SK-MEL-5 (cell line): ENCODE data around the gene FBXL19. TPM values are rescaled to one million over a fixed set of nuclear protein-coding genes. Genes with fewer than 3 reads are reported as not detected.

Source experiments
- DNase-seq: peaks from one replicate; pipeline ENCODE4 v3.0.0-alpha.2; 2016; ENCODE audit warnings: low read depth, low spot score
- in situ Hi-C: cut with HindIII; loops from 2 replicates; pipeline ENCODE4 v1.10.0; 2016; ENCODE audit warnings: low sequenced_read_pairs, high pct_unique_total_duplicates, low pct_unique_long_range_greater_than_20kb
- total RNA-seq: library from RNA; depleted of rRNA; stranded (reverse); fragments of >200 nt; shearing (Covaris generic); gene quantifications from 2 replicates; pipeline ENCODE4 v1.2.3, GENCODE V29; 2014

Gene FBXL19
- total RNA-seq, 1 experiment from 2014 or later = 20.8 TPM

DNA sequence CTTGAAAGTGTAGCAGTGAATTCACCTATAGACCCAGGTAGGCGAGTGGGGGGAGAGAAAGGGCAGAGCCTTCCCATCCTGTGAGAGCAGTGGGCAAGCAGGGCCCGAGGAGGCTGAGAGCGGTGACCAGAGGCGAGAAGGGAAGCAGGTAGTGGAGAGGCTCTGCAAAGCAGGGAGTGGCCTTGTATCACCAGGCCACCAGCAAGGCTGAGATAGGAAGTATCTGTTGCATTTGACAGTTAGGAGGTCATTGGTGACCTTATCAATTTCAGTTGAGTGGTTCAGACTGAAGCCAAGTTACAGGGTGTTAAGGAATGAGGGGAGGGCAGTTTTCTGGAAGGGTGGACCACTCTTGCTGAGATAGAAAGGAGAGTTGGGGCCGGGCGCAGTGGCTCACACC is 51.0 kb downstream of the FBXL19 start:
- no peak for DNase-seq
- in situ Hi-C loops = no loop called here

DNA sequence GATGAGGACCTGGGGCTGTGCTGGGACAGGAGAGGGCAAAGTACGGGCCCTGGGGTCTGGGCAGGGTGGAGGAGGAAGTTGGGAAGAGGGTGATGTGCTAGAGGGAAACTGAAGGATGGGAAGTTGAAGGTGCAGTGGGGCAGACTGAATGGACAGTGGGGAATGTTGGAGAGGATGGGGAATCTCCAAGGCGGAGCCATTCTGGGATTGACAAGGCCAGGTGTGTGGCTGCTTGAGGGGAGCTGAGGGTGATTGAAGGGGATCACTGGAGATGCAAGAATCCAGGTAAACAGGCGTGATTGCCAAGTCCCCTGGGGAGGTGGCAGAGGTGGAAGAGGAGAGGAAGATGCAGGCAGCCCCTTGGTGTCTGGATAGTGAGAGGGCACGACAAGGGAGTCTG is 53.1 kb downstream of the FBXL19 start:
- DNase-seq = no peak
- in situ Hi-C loops = no loop called here

DNA sequence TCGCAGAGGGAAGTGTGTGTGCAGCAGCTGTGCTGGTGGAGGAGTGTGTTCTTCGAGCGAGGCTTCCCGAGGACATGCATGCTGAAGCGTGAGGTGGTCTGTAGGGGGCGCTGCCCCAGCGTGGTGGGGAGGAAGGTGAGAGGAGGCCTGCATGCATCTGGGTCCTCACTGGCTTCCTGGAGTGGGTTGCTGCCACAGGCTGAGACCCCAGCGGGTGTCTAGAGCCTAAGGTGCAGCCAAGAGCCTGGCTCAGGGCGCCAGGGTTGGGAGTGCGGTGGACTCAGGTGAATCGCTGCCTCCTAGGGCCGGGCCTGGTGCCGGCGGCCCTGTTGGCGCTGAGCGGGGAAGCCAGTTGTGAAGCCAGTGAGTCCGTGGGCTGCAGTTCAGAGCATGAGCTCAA is 54.1 kb downstream of the FBXL19 start:
- DNase-seq = peak; percentile 26
- in situ Hi-C loops = no loop called here

DNA sequence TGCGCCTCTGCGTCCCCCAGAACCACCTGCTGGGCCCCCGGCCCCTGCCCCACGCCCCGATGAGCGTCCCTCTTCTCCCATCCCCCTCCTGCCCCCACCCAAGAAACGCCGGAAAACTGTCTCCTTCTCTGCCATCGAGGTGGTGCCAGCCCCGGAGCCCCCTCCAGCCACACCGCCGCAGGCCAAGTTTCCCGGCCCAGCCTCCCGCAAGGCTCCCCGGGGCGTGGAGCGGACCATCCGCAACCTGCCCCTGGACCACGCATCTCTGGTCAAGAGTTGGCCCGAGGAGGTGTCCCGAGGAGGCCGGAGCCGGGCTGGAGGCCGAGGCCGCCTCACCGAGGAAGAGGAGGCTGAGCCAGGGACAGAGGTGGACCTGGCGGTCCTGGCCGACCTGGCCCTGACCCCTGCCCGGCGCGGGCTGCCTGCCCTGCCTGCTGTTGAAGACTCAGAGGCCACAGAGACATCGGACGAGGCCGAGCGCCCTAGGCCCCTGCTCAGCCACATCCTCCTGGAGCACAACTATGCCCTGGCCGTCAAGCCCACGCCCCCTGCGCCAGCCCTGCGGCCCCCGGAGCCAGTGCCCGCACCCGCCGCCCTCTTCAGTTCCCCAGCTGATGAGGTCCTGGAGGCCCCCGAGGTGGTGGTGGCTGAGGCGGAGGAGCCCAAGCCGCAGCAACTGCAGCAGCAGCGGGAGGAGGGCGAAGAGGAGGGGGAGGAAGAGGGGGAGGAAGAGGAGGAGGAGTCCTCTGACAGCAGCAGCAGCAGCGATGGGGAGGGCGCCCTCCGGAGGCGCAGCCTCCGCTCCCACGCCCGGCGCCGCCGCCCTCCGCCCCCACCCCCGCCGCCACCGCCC is 56.0 kb downstream of the FBXL19 start:
- DNase-seq = no peak
- in situ Hi-C loops = no loop called here

DNA sequence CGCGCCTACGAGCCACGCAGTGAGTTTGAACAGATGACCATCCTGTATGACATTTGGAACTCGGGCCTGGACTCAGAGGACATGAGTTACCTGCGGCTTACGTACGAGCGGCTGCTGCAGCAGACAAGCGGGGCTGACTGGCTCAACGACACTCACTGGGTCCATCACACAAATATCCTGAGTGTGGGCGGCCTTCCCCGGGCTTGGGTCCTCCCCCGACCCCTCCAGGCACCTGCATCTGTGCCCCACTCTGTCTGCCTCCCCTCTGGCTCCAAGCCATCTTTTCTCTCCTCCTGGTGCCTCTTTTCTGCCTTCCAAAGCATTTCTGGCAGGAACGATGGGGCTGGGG is 56.6 kb downstream of the FBXL19 start:
- DNase-seq = no peak

DNA sequence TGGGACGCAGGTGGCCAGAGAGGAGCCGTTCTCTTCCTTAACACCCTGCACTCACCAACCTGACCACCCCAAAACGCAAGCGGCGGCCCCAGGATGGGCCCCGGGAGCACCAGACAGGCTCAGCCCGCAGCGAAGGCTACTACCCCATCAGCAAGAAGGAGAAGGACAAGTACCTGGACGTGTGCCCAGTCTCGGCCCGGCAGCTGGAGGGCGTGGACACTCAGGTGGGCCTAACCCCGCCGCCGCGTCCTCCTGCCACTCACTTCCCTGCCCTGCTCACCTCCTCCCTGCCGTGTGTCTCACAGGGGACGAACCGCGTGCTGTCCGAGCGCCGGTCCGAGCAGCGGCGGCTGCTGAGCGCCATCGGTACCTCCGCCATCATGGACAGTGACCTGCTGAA is 57.1 kb downstream of the FBXL19 start:
- in situ Hi-C loops = no loop called here

More for the DNA sequence above, 56.6 kb downstream of the FBXL19 start:
- in situ Hi-C loops = no loop called here

DNA sequence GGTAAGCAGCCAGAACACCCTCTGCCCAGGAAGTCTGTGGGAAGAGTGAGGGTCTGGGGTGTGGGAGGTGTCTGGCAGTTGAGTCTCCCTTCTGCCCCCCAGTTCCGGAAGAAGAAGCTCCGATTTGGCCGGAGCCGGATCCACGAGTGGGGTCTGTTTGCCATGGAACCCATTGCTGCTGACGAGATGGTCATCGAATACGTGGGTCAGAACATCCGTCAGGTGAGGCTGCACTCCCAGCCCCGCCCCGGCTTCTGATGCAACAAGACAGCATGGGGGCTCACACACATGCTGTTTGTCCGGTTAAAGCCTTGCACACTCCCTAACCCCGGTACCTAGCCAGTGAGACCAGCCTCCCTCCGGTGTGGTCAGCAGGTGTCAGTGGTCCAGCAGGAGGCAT is 57.6 kb downstream of the FBXL19 start:
- no peak for DNase-seq
- in situ Hi-C loops = no loop called here

More for the DNA sequence above, 57.1 kb downstream of the FBXL19 start:
- no peak for DNase-seq

DNA sequence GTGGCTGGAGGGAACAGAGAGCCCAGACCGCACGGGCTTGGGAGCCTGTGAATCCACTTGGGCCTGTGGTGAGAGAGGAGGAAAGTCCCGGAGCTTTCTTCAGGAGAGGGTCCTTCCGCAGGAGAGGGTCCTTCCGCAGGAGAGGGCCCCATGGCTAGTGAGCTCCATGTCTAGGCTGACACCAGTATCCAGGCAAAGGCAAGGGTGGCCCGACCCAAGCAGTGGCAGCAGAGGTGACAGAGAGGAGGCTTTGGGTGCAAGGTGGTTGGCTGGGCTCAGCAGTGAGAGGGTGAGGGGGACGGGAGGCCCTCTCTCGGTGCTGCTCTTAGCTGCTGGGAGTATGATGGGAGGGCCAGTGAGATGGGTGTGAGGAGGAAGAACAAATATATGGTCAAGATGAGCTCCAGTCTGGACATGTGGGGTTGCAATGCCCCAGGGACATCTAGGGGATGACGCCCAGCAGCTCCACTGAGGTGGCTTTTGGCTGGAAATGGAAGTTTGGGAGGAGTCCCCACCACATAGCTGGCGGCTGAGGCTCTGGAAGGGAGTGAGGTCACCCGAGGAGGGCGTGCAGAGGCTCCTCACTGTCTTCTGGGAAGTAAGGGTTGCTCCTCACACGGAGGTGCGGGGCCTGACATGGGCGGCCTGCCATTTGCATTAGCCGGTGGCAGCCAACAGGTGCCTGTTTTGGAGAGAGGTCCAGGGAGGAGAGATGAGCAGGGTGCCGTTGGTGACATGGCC is 59.3 kb downstream of the FBXL19 start:
- in situ Hi-C loops = no loop called here
- no peak for DNase-seq

DNA sequence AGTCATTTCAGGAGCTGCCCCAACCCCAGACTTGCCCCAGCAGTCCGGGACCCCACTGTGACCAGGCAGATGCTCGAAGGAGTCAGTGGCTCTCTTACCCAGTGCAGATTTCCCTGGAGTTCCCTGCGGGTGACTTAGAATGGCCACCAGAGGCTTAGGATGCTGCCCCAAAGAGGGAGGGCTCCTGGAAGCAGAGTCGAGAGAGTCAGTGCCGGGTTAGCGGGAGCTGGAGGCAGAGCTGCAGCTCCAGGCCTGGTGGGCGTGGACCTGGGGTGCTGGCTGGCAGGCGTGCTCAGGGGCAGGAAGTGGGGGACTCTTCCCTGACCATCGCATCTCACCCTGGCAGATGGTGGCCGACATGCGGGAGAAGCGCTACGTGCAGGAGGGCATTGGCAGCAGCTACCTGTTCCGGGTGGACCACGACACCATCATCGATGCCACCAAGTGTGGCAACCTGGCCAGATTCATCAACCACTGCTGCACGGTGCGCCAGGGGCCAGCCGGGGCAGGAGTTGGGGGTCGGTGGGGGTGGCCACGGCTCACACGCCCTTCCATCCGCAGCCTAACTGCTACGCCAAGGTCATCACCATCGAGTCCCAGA is 60.0 kb downstream of the FBXL19 start:
- in situ Hi-C loops = no loop called here
- no peak for DNase-seq

DNA sequence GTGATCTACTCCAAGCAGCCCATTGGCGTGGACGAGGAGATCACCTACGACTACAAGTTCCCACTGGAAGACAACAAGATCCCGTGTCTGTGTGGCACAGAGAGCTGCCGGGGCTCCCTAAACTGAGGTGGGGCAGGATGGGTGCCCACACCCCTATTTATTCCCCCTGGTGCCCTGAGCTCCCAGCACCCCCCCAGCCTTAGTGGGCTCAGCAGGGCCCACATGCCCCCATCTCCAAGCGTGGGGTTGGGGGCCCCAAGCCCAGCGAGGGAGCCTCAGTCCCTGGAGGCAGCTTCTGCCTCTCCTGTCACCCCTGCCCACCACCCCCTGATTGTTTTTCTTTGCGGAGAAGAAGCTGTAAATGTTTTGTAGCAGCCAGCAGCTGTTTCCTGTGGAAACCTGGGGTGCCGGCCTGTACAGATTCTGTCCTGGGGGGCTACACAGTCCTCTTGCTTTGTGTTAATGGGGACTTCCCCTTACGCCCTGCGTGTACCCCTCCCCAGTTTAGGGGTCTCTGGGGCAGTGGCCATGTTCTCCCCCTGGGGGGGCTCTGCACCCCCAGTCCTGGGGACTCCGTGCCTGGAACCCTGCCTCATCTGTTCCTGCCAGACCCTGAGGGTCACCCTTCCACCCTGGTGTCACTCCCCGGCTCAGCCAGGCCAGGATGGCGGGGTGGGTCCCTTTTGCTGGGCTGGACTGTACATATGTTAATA is 60.7 kb downstream of the FBXL19 start:
- in situ Hi-C loops = no loop called here
- DNase-seq = no peak

DNA sequence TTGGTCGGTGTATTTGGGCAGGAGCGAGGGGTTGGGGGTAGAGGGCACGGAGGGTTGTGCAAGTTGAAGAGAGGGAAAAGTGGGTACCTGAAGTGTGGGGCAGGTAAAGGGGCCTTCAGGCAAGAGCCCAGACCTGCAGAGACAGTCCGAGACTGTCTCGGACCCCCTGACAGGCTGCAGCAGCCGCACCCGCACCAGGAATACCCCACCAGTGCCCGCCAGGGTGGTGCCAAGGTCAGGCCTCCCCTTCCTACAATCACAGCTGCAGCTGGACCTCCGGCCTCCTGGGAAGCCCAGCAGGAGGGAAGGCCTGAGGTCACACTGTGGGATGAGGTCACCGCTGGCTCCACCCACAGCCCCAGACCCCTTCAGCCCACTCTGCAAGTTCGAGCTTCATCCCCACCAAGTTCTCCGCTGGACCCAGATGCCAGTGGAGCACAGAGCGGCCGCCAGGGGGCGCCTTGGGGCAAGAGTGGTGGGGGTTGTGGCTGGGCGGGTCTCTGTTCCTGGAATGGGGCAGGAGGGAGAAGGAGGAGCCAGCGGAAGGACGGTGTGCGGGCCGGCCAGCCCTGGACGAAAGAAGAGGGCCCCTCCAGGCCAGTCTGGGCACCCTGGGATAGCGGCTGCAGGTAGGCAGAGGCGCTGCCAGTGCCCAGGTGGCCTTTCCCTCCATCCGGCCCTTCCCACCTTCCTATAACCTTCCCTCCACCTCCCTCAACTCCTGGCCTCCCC is 61.5 kb downstream of the FBXL19 start, which contains the start of gene HSD3B7:
Gene HSD3B7, plus strand, starts transcription at position 539 of the 732 bp plus-strand sequence. CDS start 452 bp downstream, outside the sequence.
- peak; percentile 79 for DNase-seq
- in situ Hi-C loops = no loop called here

DNA sequence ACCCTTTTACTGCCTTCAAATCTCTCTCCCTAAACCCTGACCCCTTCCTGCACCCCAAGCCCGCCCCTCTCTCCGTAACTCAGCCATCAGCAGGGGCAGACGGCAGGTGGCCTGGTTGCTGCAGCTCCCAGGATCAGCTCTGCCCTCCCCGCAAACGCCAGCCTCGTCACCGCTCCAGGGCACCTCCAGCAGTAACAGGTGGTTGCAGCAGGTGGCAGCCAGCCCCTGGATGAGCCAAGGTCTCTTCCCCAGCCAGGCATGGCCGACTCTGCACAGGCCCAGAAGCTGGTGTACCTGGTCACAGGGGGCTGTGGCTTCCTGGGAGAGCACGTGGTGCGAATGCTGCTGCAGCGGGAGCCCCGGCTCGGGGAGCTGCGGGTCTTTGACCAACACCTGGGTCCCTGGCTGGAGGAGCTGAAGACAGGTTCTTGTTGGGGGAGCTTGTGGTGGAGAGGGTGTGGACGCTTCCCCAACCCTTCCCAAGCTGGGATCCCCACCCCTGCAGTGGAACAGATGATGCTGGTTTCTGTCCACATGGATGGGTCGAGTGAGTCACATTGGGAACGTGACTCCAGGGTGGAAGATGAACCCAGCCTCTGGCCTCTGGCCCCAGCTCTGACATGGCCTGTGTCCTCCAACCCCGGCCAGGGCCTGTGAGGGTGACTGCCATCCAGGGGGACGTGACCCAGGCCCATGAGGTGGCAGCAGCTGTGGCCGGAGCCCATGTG is 62.2 kb downstream of the FBXL19 start:
- DNase-seq = peak; percentile 8
- in situ Hi-C loops = no loop called here

DNA sequence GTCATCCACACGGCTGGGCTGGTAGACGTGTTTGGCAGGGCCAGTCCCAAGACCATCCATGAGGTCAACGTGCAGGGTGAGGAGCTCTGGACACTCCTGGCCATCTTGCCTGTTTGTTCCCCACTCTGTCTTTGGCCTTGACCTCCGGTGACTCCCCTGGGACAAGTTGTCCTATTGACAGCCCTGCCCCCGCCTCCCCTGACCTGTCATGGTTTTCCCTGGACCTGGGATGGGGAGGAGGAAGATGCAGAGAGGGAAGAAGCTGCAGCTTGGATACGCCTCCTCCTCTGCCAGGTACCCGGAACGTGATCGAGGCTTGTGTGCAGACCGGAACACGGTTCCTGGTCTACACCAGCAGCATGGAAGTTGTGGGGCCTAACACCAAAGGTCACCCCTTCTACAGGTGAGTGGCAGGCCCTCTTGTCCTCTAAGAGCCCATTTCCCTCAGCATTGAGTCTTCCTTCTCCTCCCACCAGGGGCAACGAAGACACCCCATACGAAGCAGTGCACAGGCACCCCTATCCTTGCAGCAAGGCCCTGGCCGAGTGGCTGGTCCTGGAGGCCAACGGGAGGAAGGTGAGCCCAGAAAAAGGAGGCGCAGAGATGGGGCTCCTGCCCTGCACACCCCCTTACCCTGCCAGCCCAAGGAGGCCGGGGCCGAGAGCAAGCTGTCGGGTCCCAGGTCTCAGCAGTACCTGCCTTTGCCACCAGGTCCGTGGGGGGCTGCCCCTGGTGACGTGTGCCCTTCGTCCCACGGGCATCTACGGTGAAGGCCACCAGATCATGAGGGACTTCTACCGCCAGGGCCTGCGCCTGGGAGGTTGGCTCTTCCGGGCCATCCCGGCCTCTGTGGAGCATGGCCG is 63.0 kb downstream of the FBXL19 start:
- in situ Hi-C loops = no loop called here
- no peak for DNase-seq

DNA sequence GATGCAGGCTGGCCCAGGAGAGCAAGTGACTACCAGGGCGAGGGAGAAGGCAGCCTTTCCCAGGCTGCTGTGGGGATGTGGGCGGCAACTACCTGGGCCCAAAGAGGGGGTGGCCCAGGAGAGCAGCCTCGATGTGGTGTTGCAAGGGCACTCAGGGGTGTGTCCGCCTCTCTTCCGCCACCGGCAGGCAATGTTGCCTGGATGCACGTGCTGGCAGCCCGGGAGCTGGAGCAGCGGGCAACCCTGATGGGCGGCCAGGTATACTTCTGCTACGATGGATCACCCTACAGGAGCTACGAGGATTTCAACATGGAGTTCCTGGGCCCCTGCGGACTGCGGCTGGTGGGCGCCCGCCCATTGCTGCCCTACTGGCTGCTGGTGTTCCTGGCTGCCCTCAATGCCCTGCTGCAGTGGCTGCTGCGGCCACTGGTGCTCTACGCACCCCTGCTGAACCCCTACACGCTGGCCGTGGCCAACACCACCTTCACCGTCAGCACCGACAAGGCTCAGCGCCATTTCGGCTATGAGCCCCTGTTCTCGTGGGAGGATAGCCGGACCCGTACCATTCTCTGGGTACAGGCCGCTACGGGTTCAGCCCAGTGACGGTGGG is 64.3 kb downstream of the FBXL19 start:
- no peak for DNase-seq
- in situ Hi-C loops = no loop called here

DNA sequence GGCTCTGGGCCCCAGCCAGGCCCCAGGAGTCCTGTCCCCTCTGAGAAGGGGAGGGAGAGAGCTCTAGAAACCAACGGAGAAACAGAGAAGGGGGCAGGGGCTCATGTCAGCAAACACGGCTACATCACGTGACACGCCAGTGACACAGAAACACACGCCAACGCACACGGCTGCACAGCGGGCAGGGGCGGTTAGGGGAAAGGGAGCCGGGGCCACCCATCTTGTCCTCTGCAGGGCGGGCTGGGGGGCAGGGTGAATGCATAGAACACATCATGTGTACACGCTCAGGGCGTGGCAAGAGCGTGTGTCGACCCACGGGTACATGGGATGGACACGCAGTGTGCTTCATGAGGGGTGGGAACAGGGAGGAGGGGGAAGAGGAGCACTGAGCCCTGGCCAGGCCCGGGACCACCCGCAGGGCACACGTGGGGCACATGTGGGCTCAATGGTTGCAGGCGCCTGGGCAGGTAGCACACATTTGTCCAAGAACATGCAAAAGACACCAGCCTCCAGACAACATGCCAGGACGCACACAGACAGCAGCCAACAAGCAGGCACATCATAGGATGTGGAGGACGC is 66.2 kb downstream of the FBXL19 start:
- DNase-seq = no peak
- in situ Hi-C loops = no loop called here
